HEK293T (cell line): Measurements from ENCODE around the gene CAPN15.

ENCODE experiments used
- ARNT ChIP-seq: fragments of 450-650 bp; IDR thresholded peaks from 2 replicates; pipeline ENCODE4 v1.6.1; 2017; ENCODE audit warnings: mild to moderate bottlenecking
- CTBP1 ChIP-seq: fragments of 450-650 bp; IDR thresholded peaks from 2 replicates; pipeline ENCODE4 v1.6.1; 2016; ENCODE audit warnings: borderline replicate concordance
- FOXM1 ChIP-seq: fragments of 450-650 bp; IDR thresholded peaks from 2 replicates; pipeline ENCODE4 v1.6.1; 2017; ENCODE audit warnings: mild to moderate bottlenecking, borderline replicate concordance
- LEF1 ChIP-seq: fragments of 450-650 bp; IDR thresholded peaks from 2 replicates; pipeline ENCODE4 v1.6.1; 2017; ENCODE audit warnings: mild to moderate bottlenecking, borderline replicate concordance

DNA sequence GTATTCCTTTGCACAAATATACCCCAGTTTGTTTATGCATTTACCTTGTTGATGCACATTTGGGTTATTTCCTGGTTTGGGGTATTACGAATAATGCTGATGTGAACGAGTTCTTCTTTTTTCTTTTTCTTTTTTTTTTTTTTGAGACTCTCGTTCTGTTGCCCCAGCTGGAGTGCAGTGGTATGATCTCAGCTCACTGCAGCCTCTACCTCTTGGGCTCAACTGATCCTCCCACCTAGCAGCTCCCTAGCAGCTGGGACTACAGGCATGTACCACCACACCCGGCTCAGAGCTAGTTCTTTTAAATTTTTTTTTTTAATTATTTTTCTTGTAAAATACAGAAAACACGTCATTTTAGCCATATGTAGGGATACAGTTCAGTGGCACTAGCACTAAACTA is 76.4 kb downstream of the CAPN15 start:
- TF ChIP-seq FOXM1 (no peak), CTBP1 (no peak), ARNT (no peak), LEF1 (no peak)
